Lung (tissue), 12 donors: Measurements from ENCODE around the gene GNG2. TPM values are rescaled to one million over a fixed set of nuclear protein-coding genes. Genes with fewer than 3 reads are reported as not detected.

ENCODE experiments used
- ATAC-seq: fragments of 200-7000 bp; cut with Tn5 transposase; one replicate; pipeline ENCODE4 v1.9.1; 2020; ENCODE audit warnings: moderate number of reproducible peaks; ENCODE audit not compliant: insufficient read depth, low FRiP score
- DNase-seq, 3 donors: peaks; one replicate each; pipeline ENCODE4 v3.0.0-alpha.2; 2013 to 2017
- H3K27ac ChIP-seq, 2 donors: one replicate each; pipeline ENCODE4 v1.5.1; 2013; ENCODE audit warnings: mild to moderate bottlenecking in 2 of 2, moderate library complexity in 2 of 2, control low read depth in 1 of 2, inconsistent platforms in 1 of 2, low read depth in 1 of 2, low read length in 1 of 2
- H3K27me3 ChIP-seq, 3 donors: one replicate each; pipeline ENCODE4 v1.5.1; 2013; ENCODE audit warnings: low read length in 2 of 3; ENCODE audit not compliant: control insufficient read depth in 3 of 3, insufficient read depth in 3 of 3
- H3K36me3 ChIP-seq, 4 donors: one replicate each; pipeline ENCODE4 v1.5.1; 2013; ENCODE audit warnings: low read length in 4 of 4, mild to moderate bottlenecking in 1 of 4, moderate library complexity in 1 of 4; ENCODE audit not compliant: control insufficient read depth in 4 of 4, insufficient read depth in 4 of 4
- H3K4me1 ChIP-seq, 5 donors: one replicate each; pipeline ENCODE4 v1.5.1; 2013; ENCODE audit warnings: low read length in 5 of 5, mild to moderate bottlenecking in 2 of 5, moderate library complexity in 1 of 5; ENCODE audit not compliant: control insufficient read depth in 5 of 5, insufficient read depth in 5 of 5
- H3K4me3 ChIP-seq: one replicate; pipeline ENCODE4 v1.5.1; 2013; ENCODE audit warnings: mild to moderate bottlenecking, control low read depth, moderate library complexity
- H3K9ac ChIP-seq, 2 donors: one replicate each; pipeline ENCODE4 v1.5.1; 2013; ENCODE audit warnings: low read length in 2 of 2, control low read depth in 1 of 2; ENCODE audit not compliant: insufficient read depth in 1 of 2
- H3K9me3 ChIP-seq, 4 donors: one replicate each; pipeline ENCODE4 v1.5.1; 2013; ENCODE audit warnings: low read length in 3 of 4, mild to moderate bottlenecking in 1 of 4, moderate library complexity in 1 of 4; ENCODE audit not compliant: control insufficient read depth in 4 of 4, insufficient read depth in 3 of 4
- CTCF ChIP-seq: IDR thresholded peaks from 2 replicates; pipeline ENCODE4 v1.5.1; 2012; ENCODE audit warnings: mild to moderate bottlenecking; ENCODE audit errors: control extremely low read depth, extremely low read depth
- WGBS, 2 donors: extraction: QIAGEN DNeasy Blood & Tissue Kit; methylation state at CpG; one replicate each; pipeline ENCODE4 v1.1.7; 2013; 5-methylcytosine and 5-hydroxymethylcytosine counted together
- polyA plus RNA-seq, 2 donors: library from polyadenylated mRNA; stranded (reverse); fragments of 200-250 nt; gene quantifications; one replicate each; pipeline ENCODE4 v1.2.1, GENCODE V29; 2013
- total RNA-seq, 2 donors: library from RNA; depleted of rRNA in 1 of 2; stranded (reverse); fragments of >200 nt in 1 of 2; gene quantifications; one replicate each; pipeline ENCODE4 v1.2.1, GENCODE V29; 2014 to 2021
- donor health status: control.
- donor health status: control.
- donor health status: Bipolar disorder and iron deficiency.
- donor health status: healthy.
- donor health status: DM: yes; HTN: yes; CAD: no.

The GNG2 gene
- total and polyA plus RNA-seq, 4 donors: 3.7 to 42.3 (median 21.5) TPM

GRCh38 chr14:51823706-51824105, 36.7 kb upstream of the GNG2 start:
- H3K36me3 ChIP-seq: no peaks in the 10 kb centered on the region
- WGBS, 2 donors: 78 to 86% methylated on average over 6 of the region's 6 CpGs

DNA sequence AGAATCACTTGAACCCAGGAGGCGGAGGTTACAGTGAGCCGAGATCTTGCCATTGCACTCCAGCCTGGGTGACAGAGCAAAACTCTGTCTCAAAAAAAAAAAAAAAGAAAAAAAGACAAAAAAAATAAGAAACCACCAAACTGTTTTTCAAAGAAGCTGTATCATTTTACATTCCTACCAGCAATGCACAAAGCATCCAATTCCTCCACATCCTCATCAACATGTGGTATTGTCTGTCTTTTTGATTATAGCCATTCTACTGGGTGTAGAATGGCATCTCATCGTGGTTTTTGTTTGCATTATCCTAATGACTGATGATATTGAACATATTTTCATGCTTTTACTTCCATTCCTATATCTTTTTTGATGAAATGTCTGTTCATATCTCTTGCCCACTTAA, 36.2 kb upstream of the GNG2 start:
- ATAC-seq (no peak), DNase-seq (no peak)
- Histone ChIP-seq H3K27me3 (no peaks in the 10 kb centered on the region), H3K4me3 (no peak overlapping the region), H3K9me3 (no peaks in the 10 kb centered on the region), H3K4me1 (peaks cover 0 to 17% (median 5%) of the 10 kb centered on the region in 5 donors), H3K36me3 (no peaks in the 10 kb centered on the region), H3K27ac (no peak overlapping the region), H3K9ac (no peak overlapping the region)
- TF ChIP-seq CTCF: no peak
- 86 to 97% methylated on average over 2 to 3 of the region's 3 CpGs for WGBS, 2 donors

More at GRCh38 chr14:51823706-51824105, 36.7 kb upstream of the GNG2 start:
- Histone ChIP-seq H3K27me3 (no peaks in the 10 kb centered on the region), H3K9me3 (no peaks in the 10 kb centered on the region), H3K4me3 (no peak overlapping the region), H3K9ac (no peak overlapping the region), H3K27ac (no peak overlapping the region), H3K4me1 (peaks cover 0 to 17% (median 5%) of the 10 kb centered on the region in 5 donors)
- ATAC-seq (no peak), DNase-seq (no peak)
- no peak for TF ChIP-seq CTCF

- Histone ChIP-seq H3K27me3 (no peaks in the 10 kb centered on the region), H3K27ac (no peak overlapping the region), H3K9ac (no peak overlapping the region), H3K9me3 (no peaks in the 10 kb centered on the region), H3K4me1 (peaks cover 0 to 13% (median 5%) of the 10 kb centered on the region in 5 donors), H3K4me3 (no peak overlapping the region), H3K36me3 (no peaks in the 10 kb centered on the region)
- ATAC-seq (no peak), DNase-seq (no peak)
- WGBS, 2 donors: 96% methylated on average over 1 of the region's 1 CpG
- no peak for TF ChIP-seq CTCF
Observed at GRCh38 chr14:51825926-51826325, 34.5 kb upstream of the GNG2 start.
